Spleen (tissue), 11 donors: ENCODE results near the gene CXXC4. TPM values are rescaled to one million over a fixed set of nuclear protein-coding genes. Genes with fewer than 3 reads are reported as not detected.

ENCODE experiments used
- DNase-seq: peaks from one replicate; pipeline ENCODE4 v3.0.0-alpha.2; 2020
- H3K27ac ChIP-seq, 8 donors: fragments of 200-600 bp; sonication (generic) in 7 of 8; 1 replicate in 4 of 8; 2 replicates in 4 of 8; pipeline versions ENCODE4 v1.5.0 to v1.8.0; 2016 to 2021; ENCODE audit warnings: inconsistent platforms in 4 of 8, mild to moderate bottlenecking in 4 of 8, moderate library complexity in 1 of 8
- H3K27me3 ChIP-seq, 7 donors: fragments of 200-600 bp; sonication (generic) in 6 of 7; replicated peaks in 1 of 7; 1 replicate in 4 of 7; 2 replicates in 3 of 7; pipeline versions ENCODE4 v1.5.0 to v1.8.0; 2016 to 2021; ENCODE audit warnings: inconsistent platforms in 3 of 7, mild to moderate bottlenecking in 1 of 7
- H3K36me3 ChIP-seq, 6 donors: fragments of 200-600 bp; sonication (generic) in 5 of 6; 1 replicate in 4 of 6; 2 replicates in 2 of 6; pipeline versions ENCODE4 v1.5.0 to v1.8.0; 2016 to 2021; ENCODE audit warnings: inconsistent platforms in 2 of 6
- H3K4me1 ChIP-seq, 6 donors: fragments of 200-600 bp; sonication (generic) in 5 of 6; 1 replicate in 3 of 6; 2 replicates in 3 of 6; pipeline versions ENCODE4 v1.5.0 to v1.8.0; 2016 to 2021; ENCODE audit warnings: inconsistent platforms in 3 of 6
- H3K4me3 ChIP-seq, 8 donors: fragments of 200-600 bp; sonication (generic) in 7 of 8; 1 replicate in 4 of 8; 2 replicates in 4 of 8; pipeline versions ENCODE4 v1.5.0 to v1.8.0; 2016 to 2021; ENCODE audit warnings: inconsistent platforms in 4 of 8, mild to moderate bottlenecking in 4 of 8, moderate library complexity in 2 of 8
- H3K9me3 ChIP-seq, 8 donors: fragments of 200-600 bp; sonication (generic) in 7 of 8; 1 replicate in 4 of 8; 2 replicates in 4 of 8; pipeline versions ENCODE4 v1.5.0 to v1.8.0; 2016 to 2021; ENCODE audit warnings: inconsistent platforms in 4 of 8
- CTCF ChIP-seq, 11 experiments: fragments of 200-600 bp in 7 of 11; fragments of 450-650 bp in 4 of 11; sonication (generic) in 4 of 11; IDR thresholded peaks in 8 of 11; conservative IDR thresholded peaks in 3 of 11; 1 replicate in 7 of 11; 2 replicates in 4 of 11; pipeline versions ENCODE4 v1.4.0 to v1.8.0; 2016 to 2021; ENCODE audit warnings: antibody characterized with exemption in 11 of 11, inconsistent platforms in 4 of 11, mild to moderate bottlenecking in 1 of 11
- POLR2A ChIP-seq, 3 donors: fragments of 450-650 bp; IDR thresholded peaks; one replicate each; pipeline ENCODE4 v1.5.1; 2017; ENCODE audit warnings: antibody characterized with exemption in 3 of 3, mild to moderate bottlenecking in 1 of 3
- POLR2AphosphoS5 ChIP-seq, 3 donors: sonication (generic); formaldehyde crosslinking; IDR thresholded peaks; one replicate each; pipeline ENCODE4 v1.5.1; 2017; ENCODE audit warnings: antibody characterized with exemption in 3 of 3
- WGBS, 5 donors: extraction: QIAGEN DNeasy Blood & Tissue Kit in 3 of 5; methylation state at CpG; one replicate each; pipeline versions ENCODE4 v1.1.5 to v1.1.7; 2013 to 2018; 5-methylcytosine and 5-hydroxymethylcytosine counted together
- intact Hi-C: fragments of 100-400 bp; cut with DNase I; formaldehyde crosslinking; loops from one replicate; pipeline ENCODE4 v1.15.0; 2023; ENCODE audit warnings: low total_unique reads
- polyA plus RNA-seq, 3 donors: library from polyadenylated mRNA; stranded (reverse); fragments of 200-250 nt; gene quantifications; one replicate each; pipeline ENCODE4 v1.2.1, GENCODE V29; 2013
- total RNA-seq, 7 donors: library from RNA; depleted of rRNA in 3 of 7; stranded (reverse); fragments of >200 nt in 3 of 7; fragmentation: NEBNext Ultra II Directional in 4 of 7; extraction: Animal tissue kit (Norgen Biotek cat#: 25700) in 4 of 7; gene quantifications; one replicate each; pipeline versions ENCODE4 v1.1.0 to v1.2.1, GENCODE V29; 2016 to 2021
- donor health status: healthy with polysubstance abuse.
- donor health status: DM: no; HTN: no; CAD: no; lungs with moderate emphysema.
- donor health status: DM: no; HTN: no; CAD: no.
- donor health status: Bipolar disorder and iron deficiency.
- donor health status: healthy.
- donor health status: DM: no; HTN: no; CAD: no.
- donor health status: DM: yes; HTN: yes; CAD: no.

CXXC4 gene
- total and polyA plus RNA-seq, 10 donors = 0.09 to 1.6 (median 0.54) TPM

- no peaks in the 10 kb centered on the region for H3K4me1 ChIP-seq
- 47 to 57% (median 53%) methylated on average over 5 of the region's 5 CpGs for WGBS, 5 donors
- TF ChIP-seq POLR2AphosphoS5 (IDR thresholded peaks at IDR 0.05) (no peak), POLR2A (IDR thresholded peaks at IDR 0.05) (no peak), CTCF (IDR thresholded peaks at IDR 0.05 in 8 of 11, conservative IDR thresholded peaks at IDR 0.05 in 3 of 11) (no peak)
- no peak for DNase-seq
- H3K4me3 ChIP-seq = no peak overlapping the region
- H3K36me3 ChIP-seq = no peaks in the 10 kb centered on the region
- no peaks in the 10 kb centered on the region for H3K27me3 ChIP-seq
- H3K27ac ChIP-seq = no peak overlapping the region
- H3K9me3 ChIP-seq = no peaks in the 10 kb centered on the region
- intact Hi-C loops = no loop called here
Measured at GRCh38 chr4:104420766-104421165, 73.9 kb downstream of the CXXC4 start.
